ENCODE measurements around the gene AIFM3.
"Not testable (repeated sequence)": the region's sequence is repeated elsewhere in the genome, so short reads cannot be mapped to it uniquely, and the experiment has no call there.

AIFM3 gene

DNA sequence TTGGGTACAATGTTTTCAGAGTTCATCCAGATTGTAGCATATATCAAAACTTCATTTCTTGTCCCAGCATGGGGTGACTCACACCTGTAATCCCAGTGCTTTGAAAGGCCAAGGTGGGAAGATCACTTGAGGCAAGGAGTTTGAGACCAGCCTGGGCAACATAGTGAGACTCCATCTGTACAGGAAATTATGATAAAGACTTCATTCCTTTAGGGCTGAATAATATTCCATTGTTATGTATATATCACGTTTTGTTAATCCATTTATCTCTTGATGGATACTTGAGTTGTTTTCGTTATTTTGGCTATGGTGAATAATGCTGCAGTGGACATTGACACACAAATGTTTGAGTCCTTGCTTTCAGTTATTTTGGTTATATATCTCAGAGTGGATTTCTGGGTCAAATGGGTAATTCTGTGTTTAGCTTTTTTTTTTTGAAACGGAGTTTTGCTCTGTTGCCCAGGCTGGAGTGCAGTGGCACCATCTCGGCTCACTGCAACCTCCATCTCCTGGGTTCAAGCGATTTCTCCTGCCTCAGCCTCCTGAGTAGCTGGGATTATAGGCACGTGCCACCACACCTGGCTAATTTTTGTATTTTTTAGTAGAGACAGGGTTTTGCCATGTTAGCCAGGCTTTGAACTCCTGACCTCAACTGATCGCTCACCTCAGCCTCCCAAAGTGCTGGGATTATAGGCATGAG is 24.7 kb upstream of the AIFM3 start:
- not testable (repeated sequence) for DNase-seq

DNA sequence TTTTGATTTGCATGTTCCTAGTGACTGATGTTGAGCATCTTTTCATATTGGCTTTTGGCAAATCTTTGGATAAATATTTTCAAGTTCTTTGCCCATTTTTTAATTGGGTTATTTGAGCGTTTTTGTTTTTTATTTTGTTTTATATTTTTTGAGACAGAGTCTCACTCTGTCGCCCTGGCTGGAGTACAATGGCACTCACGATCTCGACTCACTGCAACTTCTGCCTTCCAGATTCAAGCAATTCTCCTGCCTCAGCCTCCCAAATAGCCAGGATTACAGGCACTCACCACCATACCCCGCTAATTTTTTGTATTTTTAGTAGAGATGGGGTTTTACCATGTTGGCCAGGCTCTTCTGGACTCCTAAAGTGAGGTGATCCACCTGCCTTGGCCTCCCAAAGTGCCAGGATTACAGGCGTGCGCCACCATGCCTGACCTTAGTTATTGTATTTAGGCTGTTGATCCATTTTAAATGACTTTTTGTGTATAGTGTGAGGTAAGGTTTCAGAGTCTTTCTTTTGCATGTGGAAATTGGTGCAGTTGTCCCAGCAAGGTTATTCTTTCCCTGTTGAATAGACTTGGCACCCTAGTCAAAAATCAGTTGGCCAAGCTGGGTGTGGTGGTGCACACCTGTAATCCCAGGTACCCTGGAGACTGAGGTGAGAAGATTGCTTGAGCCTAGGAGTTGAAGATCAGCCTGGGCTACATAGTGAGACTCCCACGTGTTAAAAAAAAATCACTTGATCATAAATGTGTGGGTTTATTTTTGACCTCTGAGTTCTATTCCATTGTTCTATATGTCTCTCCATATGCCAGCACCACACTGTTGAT is 23.7 kb upstream of the AIFM3 start:
- no peak for DNase-seq

DNA sequence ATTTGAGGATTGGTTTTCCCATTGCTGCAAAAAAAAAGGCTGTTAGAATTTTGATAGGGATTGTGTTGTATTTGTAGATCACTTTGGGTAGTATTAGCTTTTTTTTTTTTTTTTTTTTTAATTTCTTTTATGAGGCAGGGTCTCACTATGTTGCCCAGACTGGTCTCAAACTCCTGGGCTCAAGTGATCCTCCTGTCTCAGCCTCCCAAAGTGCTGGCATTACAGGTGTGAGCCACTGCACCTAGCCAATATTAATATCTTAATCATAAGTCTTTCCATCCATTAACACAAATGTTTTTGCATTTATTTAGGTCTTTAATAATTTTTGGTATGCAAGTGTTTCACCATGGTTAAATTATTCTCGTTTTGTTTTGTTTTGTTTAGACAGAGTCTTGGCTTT is 23.0 kb upstream of the AIFM3 start:
- no peak for DNase-seq

DNA sequence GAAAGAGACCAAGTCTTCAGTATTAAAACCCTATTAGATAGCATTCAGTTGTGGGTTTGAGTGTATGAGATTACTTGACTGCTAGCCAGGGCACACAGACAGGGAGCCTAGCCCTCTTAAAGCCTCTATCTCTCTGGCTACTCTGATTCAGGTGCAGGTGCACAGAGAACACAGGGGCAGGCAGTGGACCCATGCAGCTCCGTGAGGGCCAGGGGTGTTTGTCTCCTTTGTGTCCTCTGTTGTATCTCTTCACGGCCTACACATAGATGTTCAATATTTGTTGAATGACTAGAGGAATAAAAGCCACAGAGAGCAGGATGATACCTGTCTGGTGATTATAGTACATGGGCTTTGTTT is 21.5 kb upstream of the AIFM3 start:
- no peak for DNase-seq

DNA sequence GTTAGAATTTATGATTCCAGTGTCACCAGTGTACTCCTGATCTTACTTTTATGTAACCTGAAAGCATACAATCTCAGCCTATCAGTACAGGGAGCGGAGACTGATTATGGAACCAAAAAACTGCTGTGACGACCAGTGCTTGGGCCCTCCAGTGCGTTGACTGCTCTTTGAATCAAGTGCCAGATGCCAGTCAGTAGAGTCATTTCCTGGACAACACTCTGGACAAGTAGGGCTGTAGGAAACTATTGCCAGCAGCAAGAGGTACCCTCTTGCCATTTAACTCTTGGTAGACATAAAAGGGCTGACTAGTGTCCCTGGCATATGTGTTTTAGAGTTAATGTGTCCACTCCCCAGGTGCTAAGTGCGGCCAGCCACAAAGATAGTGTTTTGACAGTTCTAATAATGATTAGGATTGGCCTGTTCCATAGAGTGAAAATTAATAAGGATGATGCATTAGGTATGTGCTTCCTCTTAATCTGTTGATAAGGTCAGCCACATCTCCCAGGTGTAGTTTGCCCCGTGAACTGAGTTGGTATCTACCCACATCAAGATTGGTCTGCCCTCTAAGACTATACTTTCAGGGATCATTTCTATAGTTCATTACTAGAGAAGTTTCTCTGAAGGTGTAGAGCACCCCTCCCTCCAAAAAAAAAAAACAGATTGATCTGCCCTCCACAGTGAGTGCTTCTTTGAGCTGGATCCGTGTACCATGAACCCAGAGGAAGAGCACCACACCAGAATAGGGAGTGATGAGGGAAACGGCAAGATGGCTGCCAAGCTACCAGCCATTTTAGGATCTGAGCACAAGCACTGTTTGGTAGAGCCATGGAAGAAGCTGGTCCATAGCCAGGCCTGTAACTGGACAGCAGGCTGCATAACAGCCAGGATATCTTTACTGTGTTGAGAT is 20.7 kb upstream of the AIFM3 start:
- DNase-seq = no peak

DNA sequence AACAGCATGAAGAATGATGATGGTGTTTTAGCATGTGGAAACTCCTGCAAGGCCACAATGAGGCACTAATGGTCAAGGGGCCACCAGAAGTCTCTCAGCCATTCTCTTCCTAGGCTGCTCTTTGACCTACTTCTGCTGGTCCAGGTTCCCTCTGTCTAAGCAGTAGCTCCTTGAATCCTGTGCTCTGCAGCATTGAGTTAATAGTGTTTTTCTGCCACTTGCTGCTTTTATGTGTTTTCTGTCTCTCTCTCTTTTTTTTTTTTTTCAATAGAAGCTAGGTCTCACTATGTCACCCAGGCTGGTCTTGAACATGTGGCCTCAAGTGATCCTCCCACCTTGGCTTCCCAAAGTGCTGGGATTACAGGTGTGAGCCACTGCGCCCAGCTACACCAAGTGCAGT is 20.1 kb upstream of the AIFM3 start:
- DNase-seq = no peak

DNA sequence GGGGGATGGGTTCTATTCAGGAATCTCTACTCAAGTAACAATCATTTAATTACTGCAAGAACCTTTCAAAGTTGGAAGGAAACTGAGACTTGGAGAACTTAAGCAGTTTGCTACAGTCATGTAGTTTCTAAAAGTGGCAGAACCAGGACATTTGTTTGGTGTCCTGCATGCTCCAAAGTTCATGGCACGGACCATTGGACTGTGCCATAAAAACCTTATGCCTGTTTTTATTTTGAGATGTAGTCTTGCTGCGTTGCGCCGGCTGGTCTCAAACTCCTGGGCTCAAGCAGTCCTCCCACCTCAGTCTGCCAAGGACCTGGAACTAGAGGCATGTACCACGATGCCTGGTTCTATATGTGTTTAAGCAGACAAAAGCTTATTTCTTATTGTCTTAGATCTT is 18.6 kb upstream of the AIFM3 start:
- no peak for DNase-seq

DNA sequence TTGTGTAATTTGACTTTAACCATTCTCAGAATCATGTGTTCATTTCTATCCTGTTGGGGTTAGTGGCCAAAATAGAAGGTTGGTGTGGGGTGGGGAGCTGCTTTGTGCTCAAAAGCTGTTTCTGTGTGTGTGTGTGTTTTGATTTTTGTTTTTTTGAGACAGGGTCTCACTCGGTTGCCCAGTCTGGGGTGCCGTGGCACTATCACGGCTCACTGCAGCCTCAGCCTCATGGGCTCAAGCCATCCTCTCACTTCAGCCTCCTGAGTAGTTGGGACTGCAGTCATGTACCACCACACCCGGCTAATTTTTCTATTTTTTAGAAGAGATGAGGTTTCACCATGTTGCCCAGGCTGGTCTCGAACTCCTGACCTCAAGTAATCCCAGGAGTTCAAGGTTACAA is 18.1 kb upstream of the AIFM3 start:
- no peak for DNase-seq

DNA sequence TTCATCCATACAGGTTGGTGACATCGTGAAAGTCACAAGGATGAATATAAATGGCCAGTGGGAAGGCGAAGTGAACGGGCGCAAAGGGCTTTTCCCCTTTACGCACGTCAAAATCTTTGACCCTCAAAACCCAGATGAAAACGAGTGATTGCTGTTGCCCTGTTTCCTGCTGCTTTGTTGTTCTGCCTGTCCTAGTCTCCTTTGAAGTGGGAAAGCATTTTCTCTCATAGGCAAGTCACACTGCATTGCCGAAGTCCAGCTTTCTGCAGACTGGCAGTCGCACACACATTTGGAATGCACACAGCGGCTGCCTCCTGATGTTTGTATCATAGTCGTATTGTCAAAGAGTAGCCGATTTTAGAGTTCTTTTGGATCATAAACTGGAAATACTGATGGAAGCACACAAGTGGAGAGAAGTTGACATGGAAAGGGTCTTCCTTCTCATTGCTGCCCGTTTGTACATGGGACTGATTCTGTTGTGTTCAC is 17.3 kb upstream of the AIFM3 start:
- DNase-seq = no peak

DNA sequence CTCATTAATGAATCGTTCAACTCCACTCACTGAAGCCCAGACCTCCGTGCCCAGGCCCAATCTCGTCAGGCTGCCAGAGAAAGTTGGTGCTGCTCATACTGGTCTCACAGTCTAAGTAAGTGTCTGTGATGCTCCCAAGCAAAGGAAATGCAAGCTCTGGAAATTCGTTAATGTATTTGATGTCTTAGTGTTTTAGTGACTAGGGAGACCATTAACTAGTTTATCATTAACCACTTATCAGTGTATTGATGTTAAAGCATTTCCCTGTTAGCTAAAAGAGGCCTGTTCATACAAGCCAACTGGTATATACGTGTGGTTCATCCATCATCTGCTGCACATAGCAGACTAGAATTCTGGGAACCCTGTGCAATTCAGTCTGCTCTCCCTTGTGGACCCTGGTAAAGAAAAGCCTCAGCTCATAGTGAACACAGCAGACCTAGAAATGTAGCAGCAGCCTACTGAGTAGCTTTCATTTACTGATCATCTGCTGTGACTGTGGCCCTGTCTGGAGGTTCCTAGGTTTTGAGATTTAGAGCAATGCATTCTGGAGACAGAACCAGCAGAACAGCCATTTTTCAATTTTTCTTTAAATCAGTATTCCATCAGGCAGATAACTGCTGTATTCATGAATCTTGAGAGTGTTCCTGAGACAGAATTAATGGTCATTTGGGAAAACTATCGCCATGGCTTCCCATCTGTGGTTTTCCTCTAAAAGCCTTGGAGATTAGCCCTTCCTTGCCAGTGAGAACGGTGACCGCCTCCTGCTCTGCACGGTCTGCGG is 15.7 kb upstream of the AIFM3 start:
- DNase-seq = no peak

DNA sequence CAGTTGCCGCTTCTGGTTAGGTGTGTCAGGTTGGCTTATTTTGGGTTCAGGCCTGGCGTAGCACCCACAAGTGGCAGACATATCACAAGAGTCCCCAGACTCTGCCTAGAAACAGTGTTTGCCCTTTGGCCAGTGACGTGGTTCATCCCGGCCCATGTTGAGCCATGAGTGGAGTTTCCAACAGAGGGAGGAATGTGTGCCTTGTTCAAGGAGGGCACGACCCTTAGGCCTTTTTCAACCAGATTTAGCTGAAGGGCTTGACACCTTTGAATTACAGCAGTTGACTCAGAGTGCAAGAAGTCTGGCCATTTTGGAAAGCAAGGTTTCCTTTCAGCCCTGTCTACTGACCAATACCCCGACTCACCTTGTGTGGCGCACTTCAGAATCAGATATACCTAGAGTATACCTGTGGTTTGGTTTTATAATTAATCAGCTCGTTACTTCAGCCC is 15.1 kb upstream of the AIFM3 start:
- no peak for DNase-seq

DNA sequence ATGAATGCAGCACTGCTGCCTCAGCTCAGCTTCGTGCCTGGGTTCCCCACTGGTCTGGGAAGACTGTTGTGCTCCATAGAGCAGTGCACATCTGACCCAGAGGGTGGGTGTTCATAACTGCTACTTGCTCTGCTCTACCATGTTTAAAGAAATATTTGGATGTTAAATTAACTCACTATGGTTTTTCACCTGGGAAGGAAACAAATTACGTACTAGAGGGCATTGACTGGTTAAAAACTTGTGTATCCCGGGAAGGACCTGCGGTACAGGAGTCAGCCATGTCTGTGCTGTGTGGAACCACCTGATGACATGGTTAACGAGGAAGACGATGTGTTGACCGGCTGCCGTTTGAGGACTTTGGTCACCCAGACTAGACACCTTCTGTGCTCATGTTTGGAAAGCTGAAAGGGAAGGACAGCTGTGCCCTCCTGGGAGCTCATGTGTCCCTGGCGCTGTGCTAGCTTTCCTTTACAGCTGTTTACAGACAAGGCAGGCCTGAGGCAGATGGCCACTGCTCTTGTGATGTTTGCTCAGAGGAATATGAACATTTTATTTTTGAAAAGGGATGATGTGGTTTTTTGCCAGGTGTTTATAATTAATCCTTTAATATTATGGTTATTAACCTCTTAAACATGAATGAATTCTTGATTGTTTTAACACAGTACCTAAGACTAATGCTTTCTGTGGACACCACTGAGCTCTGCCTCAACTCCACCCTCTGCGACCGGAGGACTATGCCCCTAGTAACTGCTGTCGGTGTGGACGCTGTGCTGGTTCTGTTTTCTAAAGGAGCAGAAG is 14.3 kb upstream of the AIFM3 start:
- DNase-seq = no peak

DNA sequence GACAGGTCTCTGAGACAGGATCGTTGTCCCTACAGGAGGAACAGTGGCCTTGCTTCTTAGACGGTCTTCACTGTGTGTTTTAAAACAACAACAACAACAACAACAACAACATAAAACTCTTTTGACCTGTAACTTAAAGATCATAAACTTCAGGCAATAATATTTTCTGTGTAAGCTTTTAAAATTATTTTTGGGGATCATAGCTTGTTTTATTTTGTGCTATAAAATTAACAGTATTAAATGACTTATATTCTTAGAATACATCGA is 13.8 kb upstream of the AIFM3 start:
- DNase-seq = no peak

DNA sequence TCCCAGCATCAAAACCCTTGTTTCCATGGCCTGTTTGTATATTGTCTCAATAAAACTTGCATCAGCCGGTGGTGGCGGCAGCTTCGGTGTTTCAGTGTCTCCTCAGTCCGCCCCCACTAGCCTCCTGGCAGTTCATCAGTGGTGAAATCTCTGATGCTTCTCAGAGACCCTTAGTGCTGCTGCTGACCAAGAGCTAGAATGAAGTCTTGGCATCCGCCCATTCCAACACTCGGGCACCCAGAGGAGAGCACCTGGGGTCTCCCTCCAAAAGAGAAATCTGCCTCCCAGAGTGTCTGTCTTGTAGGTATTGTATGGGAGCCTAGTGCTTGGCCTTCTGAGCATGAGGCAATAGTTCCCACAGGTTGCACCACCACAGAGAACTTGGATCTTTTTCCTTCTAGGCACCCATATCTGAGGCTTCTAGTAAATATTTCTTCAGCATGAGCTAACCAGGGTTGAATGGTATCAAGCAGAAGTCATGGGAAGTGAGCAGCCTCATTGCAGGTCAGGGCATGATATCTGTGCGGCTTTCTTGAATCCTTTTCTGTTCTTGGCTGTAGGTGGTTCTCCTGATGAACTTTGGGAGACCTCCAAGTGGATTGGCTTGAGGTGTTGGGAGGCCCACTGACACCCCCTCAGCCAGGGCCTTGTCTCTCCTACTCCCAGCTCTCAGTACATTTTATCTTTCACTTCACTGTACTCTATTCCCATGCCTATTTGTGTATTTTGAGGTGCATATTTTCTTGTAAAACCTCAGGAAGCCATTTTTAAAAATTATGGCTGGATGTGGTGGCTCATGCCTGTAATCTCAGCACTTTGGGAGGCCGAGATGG is 13.2 kb upstream of the AIFM3 start:
- DNase-seq = peak; percentile 49

DNA sequence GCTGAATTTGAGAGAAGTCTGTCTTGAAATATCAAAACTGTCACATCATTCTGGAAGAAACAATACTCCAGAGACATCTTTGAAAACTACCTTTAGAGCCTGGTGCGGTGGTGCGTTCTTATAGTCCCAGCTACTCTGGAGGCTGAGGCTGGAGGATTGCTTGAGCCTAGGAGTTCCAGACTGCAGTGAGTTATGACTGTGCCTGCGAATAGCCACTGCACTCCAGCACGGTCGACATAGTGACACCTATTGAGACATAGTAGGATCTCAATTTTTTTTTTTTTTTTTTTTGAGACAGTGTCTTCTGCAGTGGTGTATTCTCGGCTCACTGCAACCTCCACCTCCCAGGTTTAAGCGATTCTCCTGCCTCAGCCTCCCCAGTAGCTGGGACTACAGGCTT is 11.5 kb upstream of the AIFM3 start:
- DNase-seq = no peak

DNA sequence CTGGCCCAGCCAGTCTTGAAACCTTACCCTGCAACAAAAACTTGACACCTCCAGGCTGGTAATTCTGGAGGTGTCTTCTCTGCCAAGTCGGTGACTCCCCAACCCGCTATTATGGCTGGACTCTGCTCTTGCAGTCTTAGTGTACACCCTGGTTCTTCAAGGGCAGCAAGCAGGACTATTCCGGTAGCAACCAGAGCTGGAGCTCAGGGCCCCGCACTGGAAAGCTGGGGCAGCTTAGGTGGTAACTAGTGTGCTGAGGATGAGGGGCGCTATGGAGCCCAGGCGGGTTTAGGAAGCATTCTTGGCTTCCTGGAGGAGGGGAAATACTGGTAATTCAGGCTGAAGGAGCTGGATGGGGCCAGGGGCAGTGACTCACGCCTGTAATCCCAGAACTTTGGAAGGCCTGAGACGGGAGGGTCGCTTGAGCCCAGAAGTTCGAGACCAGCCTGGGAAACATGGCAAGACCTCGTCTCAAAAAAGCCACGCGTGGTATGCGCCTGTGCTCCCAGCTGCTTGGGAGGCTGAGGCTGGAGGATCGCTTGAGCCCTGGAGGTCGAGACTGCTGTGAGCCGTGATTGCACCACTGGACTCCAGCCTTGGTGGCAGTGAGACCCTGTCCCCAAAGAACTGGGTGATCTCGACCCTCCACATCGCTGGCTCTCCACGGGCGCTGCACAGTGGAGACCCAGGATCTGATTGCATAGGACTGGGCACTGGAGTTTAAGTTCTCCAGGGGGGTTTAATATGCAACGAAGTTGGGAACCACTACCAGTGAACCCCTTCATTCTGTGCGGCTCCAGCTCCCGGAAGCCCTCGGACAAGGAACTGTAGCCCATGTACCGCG is 10.6 kb upstream of the AIFM3 start:
- DNase-seq = peak; percentile 38

DNA sequence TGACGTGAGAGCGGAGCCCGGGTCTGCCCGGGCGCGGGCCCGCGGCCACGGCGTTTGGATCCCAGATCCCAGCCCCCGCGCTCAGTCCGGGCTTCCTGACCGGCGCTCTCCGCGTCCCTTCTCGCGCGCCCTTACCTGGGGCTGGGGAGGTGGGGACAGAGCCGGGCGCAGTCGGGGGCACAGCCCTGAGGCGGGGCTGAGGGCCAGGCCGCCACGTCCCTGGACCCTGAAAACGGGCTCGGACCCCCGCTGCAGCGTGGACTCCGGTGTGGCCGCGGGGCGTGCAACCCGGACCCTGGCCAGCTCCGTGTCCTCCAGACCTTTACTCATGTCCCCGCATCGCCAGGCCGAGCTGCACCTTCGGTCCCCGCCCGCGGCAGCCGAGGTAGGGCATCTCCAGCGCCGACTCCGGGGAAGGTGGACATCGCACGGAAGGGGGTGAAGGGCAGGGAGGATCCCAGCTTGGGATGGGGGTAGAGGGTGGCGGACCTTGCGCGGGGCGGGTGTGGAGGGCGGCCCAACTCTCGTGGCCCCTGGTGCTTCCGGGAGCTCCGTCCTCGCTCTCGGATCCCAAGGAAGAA is 9.9 kb upstream of the AIFM3 start:
- DNase-seq = no peak

DNA sequence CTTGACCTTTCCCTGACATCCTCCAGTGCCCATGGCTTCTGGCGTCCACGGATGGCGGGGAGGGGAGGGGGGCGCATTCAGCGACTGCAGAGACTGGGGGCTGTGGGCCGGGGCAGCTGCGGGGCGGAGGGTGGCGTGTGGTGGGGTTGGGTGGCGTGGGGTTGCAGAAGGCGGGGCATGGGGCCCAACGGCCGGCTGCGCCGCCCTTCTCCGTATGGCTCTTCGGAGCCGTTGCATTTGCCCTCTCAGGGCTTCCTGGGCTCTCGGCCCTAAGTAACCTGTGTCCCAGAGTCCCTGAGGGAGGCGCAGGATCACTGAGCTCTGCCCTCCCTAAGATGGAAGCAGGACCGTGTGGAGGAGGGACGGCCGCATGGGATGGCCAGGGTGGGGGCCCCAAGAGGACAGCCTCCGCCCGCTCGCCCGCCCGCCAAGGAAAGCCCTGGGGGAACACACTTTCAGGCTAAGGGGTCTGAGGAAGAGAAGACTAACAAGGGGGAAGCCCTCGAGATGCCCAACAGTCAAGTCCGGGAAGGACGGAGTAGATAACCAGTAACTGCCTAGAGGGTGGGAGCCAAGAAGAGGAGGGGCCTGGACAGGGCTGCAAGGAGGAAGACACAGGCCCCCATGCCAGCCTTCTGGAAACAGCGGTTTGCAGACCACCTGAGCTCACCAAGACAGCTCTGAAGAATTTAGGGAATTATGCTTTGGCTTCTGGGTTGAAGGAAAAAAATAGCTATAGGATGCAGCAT is 9.2 kb upstream of the AIFM3 start:
- DNase-seq = no peak

Measured in fibroblast of upper back skin (primary cell).